K562 (cell line): ENCODE data around the gene SHISA3. TPM values are rescaled to one million over a fixed set of nuclear protein-coding genes. Genes with fewer than 3 reads are reported as not detected.

ENCODE experiments used
- ATAC-seq: fragments of 200-7000 bp; cut with Tn5 transposase; 3 replicates; pipeline ENCODE4 v1.9.1; 2020; ENCODE audit warnings: moderate library complexity
- BruUV-seq: library from RNA; stranded (reverse); fragments of 400-500 nt; replicated peaks from 2 replicates; lab custom pipeline; 2021; lab: Mats Ljungman, UMichigan
- CTCF ChIA-PET: fragments of 300-600 bp; formaldehyde crosslinking; extraction: SDS; loops from one replicate; lab custom pipeline; 2021; ENCODE audit warnings: low intra/inter-chr PET ratio; lab: Yijun Ruan, JAX
- POLR2A ChIA-PET: fragments of 300-600, 350-650 bp; sonication (Branson Sonifier 250); formaldehyde crosslinking; extraction: SDS; loops from one replicate; lab custom pipeline; 2021; ENCODE audit warnings: antibody characterized with exemption, inconsistent platforms; lab: Yijun Ruan, JAX
- DNase-seq, 4 experiments: peaks; one replicate each; pipeline versions ENCODE4 v3.0.0 to v3.0.0-alpha.2; 2011 to 2018; ENCODE audit warnings: low spot score in 3 of 4, mixed read lengths in 3 of 4; ENCODE audit errors: extremely low read depth in 1 of 4
- FAIRE-seq: peaks from 2 replicates; lab custom pipeline; 2011; peaks lifted over from hg19 to GRCh38; lab: Jason Lieb, UNC
- H2AFZ ChIP-seq: 2 replicates; pipeline ENCODE4 v1.6.0; 2011; ENCODE audit warnings: low read depth, low read length, control low read depth, inconsistent platforms
- H3K27ac ChIP-seq: fragments of 200-600 bp; 3 replicates; pipeline ENCODE4 v1.8.0; 2011; ENCODE audit warnings: low read depth, mild to moderate bottlenecking, control low read depth, inconsistent platforms, low read length, moderate library complexity, mixed read lengths; ENCODE audit errors: extremely low read depth
- H3K27me3 ChIP-seq, 2 experiments: fragments of 300-600 bp in 1 of 2; 2 replicates in 1 of 2; 3 replicates in 1 of 2; pipeline versions ENCODE4 v1.6.0 to v1.8.0; 2011; ENCODE audit warnings: inconsistent platforms in 2 of 2, low read length in 2 of 2, mild to moderate bottlenecking in 1 of 2, mixed read lengths in 1 of 2, moderate library complexity in 1 of 2; ENCODE audit not compliant: control insufficient read depth in 2 of 2, insufficient read depth in 2 of 2
- H3K36me3 ChIP-seq: fragments of 300-600 bp; 3 replicates; pipeline ENCODE4 v1.8.0; 2011; ENCODE audit warnings: mild to moderate bottlenecking, low read length, inconsistent platforms; ENCODE audit not compliant: control insufficient read depth, insufficient read depth
- H3K4me1 ChIP-seq, 2 experiments: fragments of 200-600 bp in 1 of 2; replicated peaks in 1 of 2; 2 replicates in 1 of 2; 3 replicates in 1 of 2; pipeline versions ENCODE4 v1.5.1 to v1.8.0; 2011; ENCODE audit warnings: inconsistent platforms in 2 of 2, low read length in 2 of 2, mild to moderate bottlenecking in 1 of 2, mixed read lengths in 1 of 2, moderate library complexity in 1 of 2; ENCODE audit not compliant: control insufficient read depth in 2 of 2, insufficient read depth in 2 of 2
- H3K4me2 ChIP-seq: 2 replicates; pipeline ENCODE4 v1.6.1; 2011; ENCODE audit warnings: low read length, control low read depth, inconsistent platforms, mixed read lengths; ENCODE audit not compliant: insufficient read depth
- H3K4me3 ChIP-seq: fragments of 200-600 bp; sonication (generic), shearing (Covaris generic); 2 replicates; pipeline ENCODE4 v1.5.1; 2016; ENCODE audit warnings: control low read depth, inconsistent platforms
- H3K79me2 ChIP-seq: fragments of 200-600 bp; 3 replicates; pipeline ENCODE4 v1.8.0; 2011; ENCODE audit warnings: low read length, inconsistent platforms; ENCODE audit not compliant: control insufficient read depth, insufficient read depth
- H3K9ac ChIP-seq, 2 experiments: 2 replicates each; pipeline versions ENCODE4 v1.6.0 to v1.6.1; 2011; ENCODE audit warnings: low read depth in 2 of 2, low read length in 2 of 2, control low read depth in 1 of 2, inconsistent platforms in 1 of 2, mild to moderate bottlenecking in 1 of 2, mixed read lengths in 1 of 2; ENCODE audit not compliant: insufficient read depth in 1 of 2
- H3K9me1 ChIP-seq: one replicate; pipeline ENCODE4 v1.6.0; 2011; ENCODE audit warnings: inconsistent platforms, mild to moderate bottlenecking, low read length, moderate library complexity; ENCODE audit not compliant: control insufficient read depth, insufficient read depth
- H3K9me3 ChIP-seq: replicated peaks from 2 replicates; pipeline ENCODE4 v1.5.1; 2011; ENCODE audit warnings: low read depth, low read length, inconsistent platforms; ENCODE audit not compliant: control insufficient read depth, insufficient read depth
- H4K20me1 ChIP-seq: replicated peaks from 2 replicates; pipeline ENCODE4 v1.6.1; 2011; ENCODE audit warnings: low read length, inconsistent platforms, mixed read lengths; ENCODE audit not compliant: control insufficient read depth, insufficient read depth
- CBX5 ChIP-seq: IDR thresholded peaks from 2 replicates; pipeline ENCODE4 v1.6.1; 2014; ENCODE audit warnings: low read depth, borderline replicate concordance
- CHD4 ChIP-seq: fragments of 200-600 bp; sonication (generic); IDR thresholded peaks from 3 replicates; pipeline ENCODE4 v1.6.1; 2012; ENCODE audit warnings: low read depth, mild to moderate bottlenecking, mixed read lengths, low read length, inconsistent platforms; ENCODE audit not compliant: insufficient read depth, insufficient replicate concordance, poor library complexity, severe bottlenecking
- ETS2 ChIP-seq: IDR thresholded peaks from 2 replicates; pipeline ENCODE4 v1.6.1; 2016; ENCODE audit warnings: borderline replicate concordance, missing genetic modification characterization, mild to moderate bottlenecking, moderate library complexity, missing compliant biosample characterization; ENCODE audit not compliant: poor library complexity, severe bottlenecking
- HNRNPLL ChIP-seq: fragments of 200-400 bp; formaldehyde crosslinking; IDR thresholded peaks from 2 replicates; pipeline ENCODE4 v1.6.1; 2017; ENCODE audit warnings: low read length, low read depth, mild to moderate bottlenecking; ENCODE audit not compliant: poor library complexity, severe bottlenecking
- HSF4 ChIP-seq: fragments of 250-450 bp; sonication (Bioruptor Pico); IDR thresholded peaks from 2 replicates; pipeline ENCODE4 v2.1.2; 2022; ENCODE audit warnings: mild to moderate bottlenecking, moderate library complexity, borderline replicate concordance
- NFATC3 ChIP-seq: fragments of 450-650 bp; IDR thresholded peaks from 2 replicates; pipeline ENCODE4 v1.6.1; 2017; ENCODE audit warnings: mild to moderate bottlenecking
- NR2C2 ChIP-seq, 2 experiments: fragments of 200-800 bp in 1 of 2; sonication (Bioruptor generic) in 1 of 2; sonication (generic) in 1 of 2; formaldehyde crosslinking in 1 of 2; IDR thresholded peaks; 2 replicates each; pipeline versions ENCODE4 v1.6.1 to v1.8.0; 2016 to 2022; ENCODE audit warnings: mild to moderate bottlenecking in 1 of 2, missing compliant biosample characterization in 1 of 2, missing genetic modification characterization in 1 of 2, missing genetic modification reagents in 1 of 2
- SMAD1 ChIP-seq: fragments of 150-350 bp; IDR thresholded peaks from 2 replicates; pipeline ENCODE4 v1.6.1; 2014; ENCODE audit warnings: low read length, low read depth; ENCODE audit not compliant: partially characterized antibody
- SREBF2 ChIP-seq: sonication (generic); formaldehyde crosslinking; IDR thresholded peaks from 2 replicates; pipeline ENCODE4 v1.4.0; 2020; ENCODE audit warnings: mild to moderate bottlenecking, missing genetic modification reagents
- YBX1 ChIP-seq: fragments of 450-650 bp; IDR thresholded peaks from 2 replicates; pipeline ENCODE4 v1.7.1; 2016; ENCODE audit warnings: mild to moderate bottlenecking
- ZNF584 ChIP-seq: fragments of 200-800 bp; sonication (Bioruptor generic); IDR thresholded peaks from 2 replicates; pipeline ENCODE4 v1.6.1; 2016; ENCODE audit warnings: low read depth, mild to moderate bottlenecking, missing genetic modification characterization, missing compliant biosample characterization
- WGBS: fragments of 100-300 bp; shearing (Covaris generic); methylation state at CpG from one replicate; pipeline ENCODE4 v1.1.6; 2016; ENCODE audit warnings: low coverage, mixed read lengths; ENCODE audit not compliant: insufficient coverage; ENCODE audit errors: missing lambda C conversion rate; 5-methylcytosine and 5-hydroxymethylcytosine counted together
- in situ Hi-C: fragments of 300-500 bp; cut with MboI; formaldehyde crosslinking; loops from 4 replicates; pipeline ENCODE4 v1.15.0; 2018; ENCODE audit warnings: inconsistent platforms, mixed read lengths
- intact Hi-C: fragments of 100-400 bp; cut with micrococcal nuclease; formaldehyde crosslinking; loops from 2 replicates; pipeline ENCODE4 v1.14.2; 2022
- polyA plus RNA-seq, 8 experiments: library from polyadenylated mRNA; depleted of rRNA in 4 of 8; stranded (reverse) in 5 of 8; unstranded in 3 of 8; fragments of >200 nt; fragmentation: Nextera tagmentation in 2 of 8; fragmentation: Illumina TruSeq in 1 of 8; extraction: Ambion mirVana in 2 of 8; extraction: Trizol in 1 of 8; gene quantifications; 2 replicates each; pipeline versions ENCODE4 v1.2.1 to v1.2.3, GENCODE V29; 2011 to 2014; ENCODE audit warnings: inconsistent platforms in 1 of 8, missing spikeins in 1 of 8
- total RNA-seq, 7 experiments: library from RNA; depleted of rRNA in 6 of 7; stranded (reverse); fragments of >200 nt in 6 of 7; fragmentation: Illumina TruSeq in 2 of 7; extraction: Trizol in 2 of 7; gene quantifications; 2 replicates each; pipeline versions ENCODE4 v1.2.1 to v1.2.3, GENCODE V29; 2011 to 2021; ENCODE audit warnings: low replicate concordance in 1 of 7
- TF ChIP-seq, protein P1 (sequence below): fragments of 450-650 bp; formaldehyde crosslinking; IDR thresholded peaks from 2 replicates; pipeline ENCODE4 v1.4.0; 2020; ENCODE audit warnings: mild to moderate bottlenecking, moderate library complexity
- TF ChIP-seq, protein P2 (sequence below): fragments of 450-650 bp; formaldehyde crosslinking; IDR thresholded peaks from 2 replicates; pipeline ENCODE4 v1.4.0; 2020; ENCODE audit warnings: mild to moderate bottlenecking

The SHISA3 gene
- total and polyA plus RNA-seq, 9 of the 15 experiments (the other 6 are each of a cell fraction or from before 2014, with no cell fraction given) = not detected

DNA sequence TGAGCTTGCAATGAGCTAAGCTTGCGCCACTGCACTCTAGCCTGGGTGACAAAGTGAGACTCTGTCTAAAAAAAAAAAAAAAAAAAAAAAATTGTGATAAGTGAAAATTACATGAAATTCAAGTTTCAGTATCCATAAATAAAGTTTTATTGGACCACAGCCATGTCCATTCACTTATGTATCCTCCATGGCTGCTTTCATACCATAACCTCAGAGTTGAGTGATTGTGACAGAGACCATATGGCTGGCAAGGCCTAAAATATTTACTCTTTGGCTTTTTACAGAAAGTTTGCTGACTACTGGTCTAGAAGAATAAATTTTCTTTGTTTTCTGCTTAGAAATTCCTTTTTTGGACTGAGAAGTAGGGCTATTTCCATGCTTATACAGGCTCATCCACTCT is 11.8 kb upstream of the SHISA3 start:
- Histone ChIP-seq H3K4me2 (no peak overlapping the region), H4K20me1 (no peaks in the 10 kb centered on the region), H3K27ac (no peak overlapping the region), H3K36me3 (no peaks in the 10 kb centered on the region), H3K4me3 (no peak overlapping the region), H3K9ac (no peak overlapping the region), H3K9me3 (no peaks in the 10 kb centered on the region), H3K79me2 (no peaks in the 10 kb centered on the region), H2AFZ (no peak overlapping the region), H3K9me1 (no peaks in the 10 kb centered on the region), H3K27me3 (no peaks in the 10 kb centered on the region), H3K4me1 (no peaks in the 10 kb centered on the region)
- FAIRE-seq = no peak
- ChIA-PET POLR2A (no interaction called here), CTCF (no interaction called here)
- no peak for ATAC-seq
- 20% methylated on average over 1 of the region's 1 CpG for WGBS
- TF ChIP-seq NFATC3 (no peak), HNRNPLL (no peak), CHD4 (no peak), SMAD1 (no peak), CBX5 (no peak), ETS2 (no peak), HSF4 (CRISPR knock-in tag) (no peak), ZNF584 (no peak), SREBF2 (CRISPR knock-in tag) (no peak), NR2C2 (CRISPR knock-in tag; IDR thresholded peaks at IDR 0.05) (no peak), NR2C2 (tag; IDR thresholded peaks at IDR 0.05) (no peak), YBX1 (no peak)
- TF ChIP-seq, protein P1, sequence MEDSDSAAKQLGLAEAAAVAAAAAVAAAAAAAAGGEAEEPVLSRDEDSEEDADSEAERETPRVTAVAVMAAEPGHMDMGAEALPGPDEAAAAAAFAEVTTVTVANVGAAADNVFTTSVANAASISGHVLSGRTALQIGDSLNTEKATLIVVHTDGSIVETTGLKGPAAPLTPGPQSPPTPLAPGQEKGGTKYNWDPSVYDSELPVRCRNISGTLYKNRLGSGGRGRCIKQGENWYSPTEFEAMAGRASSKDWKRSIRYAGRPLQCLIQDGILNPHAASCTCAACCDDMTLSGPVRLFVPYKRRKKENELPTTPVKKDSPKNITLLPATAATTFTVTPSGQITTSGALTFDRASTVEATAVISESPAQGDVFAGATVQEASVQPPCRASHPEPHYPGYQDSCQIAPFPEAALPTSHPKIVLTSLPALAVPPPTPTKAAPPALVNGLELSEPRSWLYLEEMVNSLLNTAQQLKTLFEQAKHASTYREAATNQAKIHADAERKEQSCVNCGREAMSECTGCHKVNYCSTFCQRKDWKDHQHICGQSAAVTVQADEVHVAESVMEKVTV (CRISPR knock-in tag) = no peak
- TF ChIP-seq, protein P2, sequence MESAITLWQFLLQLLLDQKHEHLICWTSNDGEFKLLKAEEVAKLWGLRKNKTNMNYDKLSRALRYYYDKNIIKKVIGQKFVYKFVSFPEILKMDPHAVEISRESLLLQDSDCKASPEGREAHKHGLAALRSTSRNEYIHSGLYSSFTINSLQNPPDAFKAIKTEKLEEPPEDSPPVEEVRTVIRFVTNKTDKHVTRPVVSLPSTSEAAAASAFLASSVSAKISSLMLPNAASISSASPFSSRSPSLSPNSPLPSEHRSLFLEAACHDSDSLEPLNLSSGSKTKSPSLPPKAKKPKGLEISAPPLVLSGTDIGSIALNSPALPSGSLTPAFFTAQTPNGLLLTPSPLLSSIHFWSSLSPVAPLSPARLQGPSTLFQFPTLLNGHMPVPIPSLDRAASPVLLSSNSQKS = no peak
- no TSS peak for BruUV-seq
- in situ Hi-C loops = no loop called here
- intact Hi-C loops = no loop called here
- DNase-seq = no peak
